ENCODE measurements around the gene HIC1.
"Not testable (repeated sequence)": the region's sequence is repeated elsewhere in the genome, so short reads cannot be mapped to it uniquely, and the experiment has no call there.

Gene HIC1, protein sequence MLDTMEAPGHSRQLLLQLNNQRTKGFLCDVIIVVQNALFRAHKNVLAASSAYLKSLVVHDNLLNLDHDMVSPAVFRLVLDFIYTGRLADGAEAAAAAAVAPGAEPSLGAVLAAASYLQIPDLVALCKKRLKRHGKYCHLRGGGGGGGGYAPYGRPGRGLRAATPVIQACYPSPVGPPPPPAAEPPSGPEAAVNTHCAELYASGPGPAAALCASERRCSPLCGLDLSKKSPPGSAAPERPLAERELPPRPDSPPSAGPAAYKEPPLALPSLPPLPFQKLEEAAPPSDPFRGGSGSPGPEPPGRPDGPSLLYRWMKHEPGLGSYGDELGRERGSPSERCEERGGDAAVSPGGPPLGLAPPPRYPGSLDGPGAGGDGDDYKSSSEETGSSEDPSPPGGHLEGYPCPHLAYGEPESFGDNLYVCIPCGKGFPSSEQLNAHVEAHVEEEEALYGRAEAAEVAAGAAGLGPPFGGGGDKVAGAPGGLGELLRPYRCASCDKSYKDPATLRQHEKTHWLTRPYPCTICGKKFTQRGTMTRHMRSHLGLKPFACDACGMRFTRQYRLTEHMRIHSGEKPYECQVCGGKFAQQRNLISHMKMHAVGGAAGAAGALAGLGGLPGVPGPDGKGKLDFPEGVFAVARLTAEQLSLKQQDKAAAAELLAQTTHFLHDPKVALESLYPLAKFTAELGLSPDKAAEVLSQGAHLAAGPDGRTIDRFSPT

DNA sequence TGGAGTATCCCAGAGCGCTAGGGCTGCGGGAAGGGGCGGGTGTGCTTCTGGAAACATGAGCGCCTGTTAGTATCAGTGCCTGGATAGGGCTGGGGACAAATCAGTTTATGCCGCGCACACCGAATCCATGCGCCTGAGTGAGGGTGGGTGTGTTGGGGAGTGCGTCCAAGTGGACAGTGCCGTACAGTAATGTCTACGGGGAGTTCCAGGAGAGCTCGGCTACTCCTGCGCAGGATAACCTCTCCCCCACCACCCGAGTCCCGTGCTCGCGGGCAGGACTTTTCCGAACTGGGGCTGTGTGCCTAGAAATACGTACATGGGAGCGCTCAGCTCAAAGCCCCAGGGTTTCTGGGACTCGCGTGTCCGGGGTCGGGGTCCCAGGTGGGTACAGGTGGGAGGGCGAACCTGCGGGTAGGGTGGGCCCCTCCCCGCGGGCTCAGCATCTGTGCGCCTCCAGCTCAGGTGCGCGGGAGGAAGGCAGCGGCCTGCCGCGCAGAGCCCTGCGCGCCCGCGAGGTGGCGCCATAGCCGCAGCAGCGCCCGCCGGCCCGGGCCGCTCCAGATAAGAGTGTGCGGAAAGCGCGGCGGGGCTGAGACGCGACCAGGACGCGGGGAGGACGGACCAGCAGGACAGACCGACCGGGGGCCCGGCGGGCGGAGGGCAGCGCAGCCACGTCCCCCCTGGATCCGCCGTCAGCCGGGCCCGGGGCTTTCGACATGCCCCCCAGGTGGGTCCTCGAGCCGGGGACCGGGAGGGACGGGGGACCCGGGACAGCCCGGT lies at the start of gene HIC1:
TSS of gene HIC1 (plus strand) at position 592 of the 780 bp plus-strand sequence. CDS start 1,588 bp downstream, outside the sequence.
- DNase-seq (ENCODE audit: low spot score) = peak; percentile 89

- DNase-seq (ENCODE audit: low spot score) = no peak
These were observed 46.4 kb upstream of the HIC1 start for GRCh38 chr17:2008332-2009126.

DNA sequence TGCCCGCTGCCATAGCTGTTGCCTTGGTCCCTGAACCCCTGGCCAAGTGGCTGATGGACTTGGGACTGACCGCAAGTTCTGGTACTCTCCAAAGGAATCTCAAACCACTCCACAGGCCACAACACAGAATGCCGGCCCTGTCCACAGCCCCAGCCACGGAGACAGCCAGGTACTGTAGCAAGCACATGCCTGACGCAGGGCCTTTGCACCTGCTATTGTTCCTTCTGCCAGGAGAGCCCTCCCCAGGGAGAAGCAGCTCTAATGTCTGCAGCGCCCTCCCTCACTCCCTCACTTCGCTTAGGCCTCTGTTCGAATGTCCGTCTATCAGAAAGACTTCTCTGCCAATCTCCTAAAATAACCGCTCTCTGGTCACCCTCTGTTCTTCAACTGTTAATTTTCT lies 45.2 kb upstream of the HIC1 start:
- no peak for DNase-seq (ENCODE audit: low spot score)

GRCh38 chr17:2011411-2012371 lies 43.2 kb upstream of the HIC1 start:
- peak; percentile 64 for DNase-seq (ENCODE audit: low spot score)

GRCh38 chr17:2012499-2012898 lies 42.4 kb upstream of the HIC1 start:
- no peak for DNase-seq (ENCODE audit: low spot score)

- DNase-seq (ENCODE audit: low spot score) = not testable (repeated sequence)
These were observed 41.5 kb upstream of the HIC1 start for GRCh38 chr17:2013220-2013993.

- DNase-seq (ENCODE audit: low spot score) = no peak
These were observed 40.9 kb upstream of the HIC1 start for GRCh38 chr17:2013994-2014317.

GRCh38 chr17:2015314-2015713 lies 39.6 kb upstream of the HIC1 start:
- no peak for DNase-seq (ENCODE audit: low spot score)

GRCh38 chr17:2016494-2016893 lies 38.4 kb upstream of the HIC1 start:
- DNase-seq (ENCODE audit: low spot score) = no peak

DNA sequence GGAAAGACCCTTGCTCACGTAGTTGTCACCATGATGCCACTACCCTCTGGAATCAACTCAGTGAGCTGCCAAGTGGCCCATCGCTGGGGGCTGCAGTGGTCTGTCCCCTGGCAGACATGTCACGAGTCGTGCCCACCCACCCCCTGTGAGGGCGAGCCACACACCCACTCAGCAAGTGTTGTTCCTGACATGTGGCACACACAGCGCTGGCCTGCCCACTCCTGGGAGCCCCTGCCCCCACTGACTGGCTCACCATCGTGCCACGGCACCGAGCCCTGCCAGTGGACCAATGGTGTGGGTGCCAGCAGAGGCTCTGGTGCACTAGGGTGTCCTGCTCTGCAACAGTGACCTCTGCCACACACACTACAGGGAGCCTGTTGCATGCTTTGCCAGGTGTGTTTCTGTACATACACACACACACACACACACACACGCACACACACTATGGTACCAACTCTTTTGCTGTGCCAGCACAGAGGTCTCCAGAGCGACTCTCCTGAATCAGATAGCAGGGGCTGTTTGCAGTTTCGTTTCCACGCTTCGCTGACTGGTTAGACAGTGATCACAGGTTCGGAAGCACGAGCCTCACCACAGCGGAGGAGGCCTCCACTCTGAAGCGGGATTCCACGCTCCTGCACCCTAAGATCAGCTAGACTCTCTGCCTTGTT lies 37.5 kb upstream of the HIC1 start:
- no peak for DNase-seq (ENCODE audit: low spot score)

- no peak for DNase-seq (ENCODE audit: low spot score)
These were observed 36.0 kb upstream of the HIC1 start for GRCh38 chr17:2018716-2019510.

- no peak for DNase-seq (ENCODE audit: low spot score)
These were observed 35.2 kb upstream of the HIC1 start for GRCh38 chr17:2019723-2020122.

DNA sequence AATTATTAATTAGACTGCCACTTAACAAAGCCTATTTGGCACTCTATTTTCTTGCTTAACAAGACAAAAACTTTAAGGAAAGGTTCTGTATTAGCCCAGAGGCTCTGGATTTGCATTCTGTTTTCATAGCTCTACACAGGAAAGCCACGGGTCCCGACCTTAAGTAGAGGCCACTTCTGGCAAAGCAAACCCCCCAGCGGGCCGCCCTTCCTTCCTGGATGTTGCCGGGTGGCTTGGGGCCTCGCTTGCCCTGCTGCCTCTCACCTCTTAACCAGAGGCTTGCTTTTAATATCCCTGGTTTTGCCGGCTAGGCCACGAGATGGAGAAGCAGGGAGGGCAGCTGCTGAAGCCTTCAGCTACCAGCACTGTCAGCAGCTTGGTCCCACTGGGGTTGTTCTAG lies 34.2 kb upstream of the HIC1 start:
- DNase-seq (ENCODE audit: low spot score) = no peak

DNA sequence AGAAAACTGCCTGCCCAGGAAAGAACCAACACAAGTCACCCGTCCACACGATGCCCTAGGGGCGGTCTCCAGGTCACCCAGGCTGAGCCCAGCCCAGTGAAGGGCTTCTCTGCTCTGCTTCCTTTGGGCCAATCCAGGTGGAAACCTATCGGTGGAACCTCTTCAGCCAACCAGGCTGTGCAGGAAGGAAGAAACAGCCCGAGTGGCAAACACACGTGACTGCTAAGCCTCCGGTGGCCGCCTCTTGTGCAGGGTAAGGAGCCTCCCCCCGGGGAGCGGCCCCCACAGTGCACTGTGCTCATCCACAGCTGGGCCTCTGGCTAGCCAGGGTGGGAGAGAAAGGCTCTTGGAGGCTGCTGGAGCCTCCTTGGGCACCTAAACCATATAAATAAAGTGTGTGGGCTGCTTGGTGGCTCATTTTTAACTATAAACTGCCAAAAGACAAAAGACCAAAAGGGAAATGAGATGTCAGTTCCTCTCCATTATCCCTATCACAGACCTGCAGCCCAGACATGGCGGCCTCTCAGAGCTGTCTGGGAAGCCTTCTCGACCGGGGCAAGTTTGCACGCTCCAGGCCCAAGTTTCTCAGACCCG lies 32.2 kb upstream of the HIC1 start:
- no peak for DNase-seq (ENCODE audit: low spot score)

GRCh38 chr17:2023256-2023655 lies 31.6 kb upstream of the HIC1 start:
- DNase-seq (ENCODE audit: low spot score) = no peak

DNA sequence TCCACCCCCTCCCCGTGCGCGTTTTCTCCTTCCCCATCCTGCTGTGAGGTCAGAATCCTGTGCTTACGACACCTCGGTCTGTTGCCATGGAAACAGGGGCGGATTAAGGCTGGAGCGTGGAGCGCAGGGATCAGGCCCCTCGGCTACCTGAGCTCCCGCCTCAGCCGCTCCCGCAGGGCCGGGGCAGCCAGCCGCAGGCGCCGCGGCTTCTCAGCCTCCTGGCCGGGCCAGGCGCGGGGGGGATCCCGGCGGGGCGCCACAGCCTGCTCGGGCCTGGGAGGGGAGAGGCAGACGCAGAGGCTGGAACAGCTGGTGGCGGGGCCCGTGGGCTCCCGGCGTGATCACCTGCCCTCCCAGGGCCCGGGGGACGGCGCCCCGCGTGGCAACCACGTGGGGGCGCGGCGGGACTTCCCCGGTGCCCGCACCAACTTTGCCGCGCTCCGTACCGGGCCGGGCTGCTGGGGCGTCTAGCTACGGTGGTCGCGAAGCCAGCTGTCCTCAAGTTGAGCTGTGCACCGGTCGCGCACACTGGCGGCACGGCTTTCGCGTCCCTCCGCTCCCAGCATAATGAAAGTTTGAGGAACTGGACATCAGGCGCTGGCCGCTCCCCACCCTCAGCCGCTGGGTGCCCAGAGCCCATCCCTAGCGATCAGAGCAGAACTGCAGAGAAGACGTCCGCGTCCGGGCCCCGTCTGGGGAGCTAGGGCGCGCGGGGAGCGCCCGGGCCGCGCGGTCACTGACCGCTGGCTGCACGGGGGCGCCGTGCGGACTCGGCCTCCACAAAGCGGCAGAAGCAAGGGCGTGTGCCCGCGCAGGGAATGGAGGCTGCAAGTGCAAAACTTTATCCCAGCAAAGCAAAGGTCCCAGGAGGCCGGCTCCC lies 31.0 kb upstream of the HIC1 start:
- no peak for DNase-seq (ENCODE audit: low spot score)

- DNase-seq (ENCODE audit: low spot score) = no peak
These were observed 30.2 kb upstream of the HIC1 start for GRCh38 chr17:2024572-2025219.

All from hepatic stellate cell (primary cell).